T47D (cell line): Measurements from ENCODE around the gene PUM2.
"Not testable (repeated sequence)": the region's sequence is repeated elsewhere in the genome, so short reads cannot be mapped to it uniquely, and the experiment has no call there.

ENCODE experiments used
- DNase-seq, 2 experiments: peaks; one replicate each; pipeline versions ENCODE4 v3.0.0 to v3.0.0-alpha.2; 2011 to 2012; ENCODE audit warnings: low read depth in 1 of 2, low spot score in 1 of 2
- JUND ChIP-seq: IDR thresholded peaks from 2 replicates; pipeline ENCODE4 v1.6.1; 2012; ENCODE audit warnings: low read depth
- in situ Hi-C: cut with HindIII; loops from 2 replicates; pipeline ENCODE4 v1.10.0; 2016; ENCODE audit warnings: low sequenced_read_pairs, low pct_unique_long_range_greater_than_20kb

The PUM2 gene

DNA sequence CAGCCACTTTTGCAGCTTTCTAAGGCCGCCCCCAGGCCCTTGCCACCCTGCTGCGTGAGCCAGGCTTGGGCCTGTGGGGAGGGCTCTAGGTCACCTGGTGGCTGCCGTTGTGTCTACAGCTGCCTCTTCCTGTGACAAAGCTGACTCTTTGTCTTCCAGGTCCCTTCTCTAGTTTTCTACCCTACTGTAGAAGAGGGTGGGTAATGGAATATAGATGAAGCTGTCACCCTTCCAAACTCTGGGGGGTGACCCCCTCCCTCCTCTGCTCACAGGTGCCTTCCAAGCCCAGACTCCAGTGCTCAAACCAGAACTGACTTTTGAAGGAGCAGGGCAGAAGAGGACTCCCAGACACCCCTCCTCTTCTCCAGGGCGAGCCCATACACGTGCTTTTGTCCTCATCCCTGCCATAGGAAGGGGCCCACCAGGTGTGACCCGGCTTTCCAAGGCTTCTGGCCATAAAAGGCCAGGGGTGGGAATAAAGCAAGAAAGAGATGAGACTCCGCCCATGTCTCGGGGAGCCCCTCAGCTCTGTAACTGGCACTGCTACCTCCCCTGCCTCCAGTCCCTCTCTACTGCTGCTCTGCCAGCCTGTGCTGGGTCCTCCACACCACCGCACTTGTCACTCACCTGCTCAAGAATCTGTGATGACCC lies 107.8 kb downstream of the PUM2 start:
- DNase-seq: peak in 1 of 2 experiments; percentile 33
- in situ Hi-C loops: no loop called here
- TF ChIP-seq JUND: no peak

DNA sequence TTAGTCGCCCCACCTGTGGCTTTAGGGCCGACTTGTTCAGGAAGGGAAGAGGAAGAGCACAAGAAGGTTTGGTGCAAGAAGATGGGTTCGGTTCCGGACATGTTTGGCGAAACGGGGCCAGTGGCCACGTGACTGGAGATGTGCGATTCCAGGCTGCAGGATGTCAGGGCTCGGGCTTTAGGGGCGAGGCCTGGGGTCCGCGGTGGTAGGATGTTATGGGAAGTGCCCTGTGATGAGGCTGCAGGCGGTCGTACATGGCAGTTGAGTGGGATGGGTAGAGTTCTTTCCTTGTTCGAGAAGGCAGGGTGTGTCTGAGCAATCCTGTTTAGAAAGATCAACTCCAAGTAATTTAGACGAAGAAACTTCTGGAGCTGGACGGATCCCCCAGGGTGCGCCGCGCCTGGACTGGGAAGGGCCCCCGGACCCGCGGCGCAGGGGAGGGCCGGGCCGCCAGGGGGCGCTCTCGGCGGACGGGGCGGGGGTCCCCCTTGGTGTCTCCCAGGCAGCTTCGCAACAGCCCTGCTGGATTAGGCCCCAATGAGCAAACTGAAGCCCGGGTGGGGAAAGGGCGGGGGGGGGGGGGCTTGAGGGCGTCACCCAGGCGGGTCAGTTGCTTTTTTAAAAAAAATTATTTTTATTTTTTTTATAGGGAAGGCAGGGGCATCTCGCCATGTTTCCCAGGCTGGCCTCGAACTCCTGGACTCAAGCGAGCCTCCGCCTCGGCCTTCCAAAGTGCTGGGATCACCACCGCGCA lies 108.5 kb downstream of the PUM2 start:
- TF ChIP-seq JUND: no peak
- in situ Hi-C loops: no loop called here
- no peak for DNase-seq

DNA sequence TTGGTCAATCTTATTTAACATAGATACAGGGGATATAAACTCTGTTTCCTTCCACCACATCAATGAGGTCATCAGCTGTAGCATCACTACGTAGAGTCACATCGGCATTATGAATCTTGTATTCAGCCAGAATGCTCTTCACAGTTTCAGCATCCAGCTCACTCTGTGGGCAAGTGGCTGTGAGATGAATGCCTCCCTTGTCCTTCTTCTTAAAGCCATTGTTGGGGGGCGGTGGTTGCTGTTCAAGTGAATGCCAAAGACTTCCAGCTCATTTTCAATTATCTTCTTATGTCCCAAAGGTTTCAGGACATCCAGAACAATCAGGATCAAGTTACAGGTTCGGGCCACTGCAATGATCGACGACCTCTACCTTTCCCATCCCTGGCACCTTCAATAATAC lies 110.4 kb downstream of the PUM2 start:
- DNase-seq, in situ Hi-C loops: not testable (repeated sequence)

DNA sequence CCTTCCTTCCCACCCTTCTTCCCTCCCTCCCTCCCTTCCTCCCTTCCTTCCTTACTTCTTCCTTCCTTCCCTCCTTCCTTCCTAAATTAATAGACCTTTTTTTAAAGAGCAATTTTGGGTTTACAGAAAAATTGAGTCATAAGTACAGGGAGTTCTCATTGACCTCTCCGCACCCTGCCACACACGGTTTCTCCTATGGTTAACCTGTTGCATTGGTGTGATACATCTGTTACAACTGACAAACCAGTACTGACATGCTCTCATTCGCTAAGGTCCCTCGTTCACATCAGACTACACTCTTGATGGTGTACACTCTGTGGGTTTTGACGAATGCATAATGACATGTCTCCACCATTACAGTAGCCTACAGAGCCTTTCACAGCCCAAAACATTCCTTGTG lies 114.1 kb downstream of the PUM2 start:
- TF ChIP-seq JUND: no peak
- in situ Hi-C loops: no loop called here
- DNase-seq: no peak

DNA sequence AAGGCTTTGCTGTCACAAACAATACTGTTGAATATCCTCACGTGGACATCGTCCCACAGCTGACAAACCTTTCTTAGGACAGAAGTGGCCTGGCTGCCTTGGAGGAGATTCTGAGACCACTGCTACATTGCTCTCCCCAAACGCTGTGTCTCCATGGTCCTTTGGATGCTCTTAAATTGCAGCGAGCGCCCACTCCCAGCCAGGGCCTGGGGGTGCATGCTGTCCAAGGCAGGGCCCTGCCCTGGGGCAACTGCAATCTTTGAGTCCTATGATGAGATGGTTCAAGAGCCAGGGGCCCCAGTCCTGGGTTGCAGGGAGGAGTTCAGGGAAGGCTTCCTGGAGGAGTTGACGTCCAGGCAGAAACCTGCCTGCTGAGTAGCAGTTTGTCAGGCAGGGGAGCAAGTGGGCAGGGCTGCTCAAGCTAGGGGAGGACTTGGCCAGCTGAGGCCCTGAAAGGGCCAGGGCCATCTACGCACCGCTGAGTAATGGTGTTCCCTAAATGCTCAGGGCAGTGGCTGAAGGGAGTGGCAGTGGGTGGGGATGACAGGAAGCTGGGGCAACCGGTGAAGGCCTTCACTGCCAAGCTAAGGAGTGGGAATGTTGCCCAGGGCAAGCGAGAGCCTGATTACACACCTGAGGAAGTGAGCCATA lies 114.9 kb downstream of the PUM2 start:
- no peak for DNase-seq
- in situ Hi-C loops: no loop called here
- TF ChIP-seq JUND: no peak

DNA sequence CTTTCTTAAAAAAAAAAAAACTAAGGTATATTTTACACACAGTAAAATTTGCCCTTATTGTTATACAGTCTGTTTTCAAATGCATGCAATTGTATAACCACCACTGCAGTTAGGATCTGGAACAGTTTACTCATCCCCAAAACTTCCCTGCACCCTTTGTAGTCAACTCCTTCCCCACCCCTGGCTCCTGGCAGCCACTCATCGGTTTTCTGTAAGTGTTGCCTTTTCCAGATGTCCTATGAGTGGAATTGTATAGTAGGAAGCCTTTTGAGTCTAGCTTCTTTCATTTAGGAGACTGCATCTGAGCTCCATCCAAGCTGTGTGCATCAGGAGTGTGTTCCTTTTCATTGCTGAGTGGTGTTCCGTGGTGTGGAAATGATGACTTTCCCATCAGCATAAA lies 116.0 kb downstream of the PUM2 start:
- DNase-seq, in situ Hi-C loops: not testable (repeated sequence)

DNA sequence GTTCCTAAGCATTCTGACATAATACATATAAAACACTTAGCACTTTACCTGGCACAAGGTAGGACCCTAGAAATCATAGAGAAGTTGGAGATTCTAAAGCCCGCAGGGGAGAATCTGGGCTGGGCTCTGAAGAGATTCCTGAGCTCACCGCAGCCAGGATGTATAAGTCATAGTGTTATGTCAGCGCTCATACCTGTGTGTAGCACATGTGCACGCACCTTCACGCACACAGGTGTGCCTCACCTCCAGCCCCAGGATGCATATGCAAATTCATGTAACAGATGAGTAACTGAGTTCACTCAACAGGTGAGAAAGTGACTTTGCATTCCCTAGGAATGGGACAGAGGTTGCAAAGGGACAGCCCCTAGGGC lies 117.8 kb downstream of the PUM2 start:
- in situ Hi-C loops: no loop called here
- TF ChIP-seq JUND: no peak
- DNase-seq: peak in 1 of 2 experiments; percentile 86

DNA sequence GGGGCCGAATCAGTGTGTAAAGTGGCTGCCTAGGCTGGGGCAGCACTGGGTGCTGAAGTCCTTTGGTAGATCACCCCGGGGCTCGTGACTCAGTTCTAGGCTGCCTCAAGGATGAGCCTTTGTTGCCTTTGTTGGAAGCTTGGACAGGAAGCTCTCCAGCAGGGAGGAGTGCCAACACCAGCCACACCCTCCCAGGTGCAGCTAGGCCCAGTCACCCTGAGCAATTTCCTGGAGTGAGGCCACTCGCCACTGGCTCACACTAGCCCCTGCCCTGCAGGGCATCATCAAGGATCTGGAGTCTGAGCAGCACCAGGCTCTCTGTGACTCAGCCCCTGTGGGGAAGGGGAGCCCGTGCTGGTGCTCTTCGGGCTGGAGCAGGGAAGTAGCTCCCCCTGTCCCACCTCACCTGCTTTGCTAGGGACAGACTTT lies 119.0 kb downstream of the PUM2 start:
- TF ChIP-seq JUND: no peak
- in situ Hi-C loops: no loop called here
- DNase-seq: peak in 1 of 2 experiments; percentile 88

DNA sequence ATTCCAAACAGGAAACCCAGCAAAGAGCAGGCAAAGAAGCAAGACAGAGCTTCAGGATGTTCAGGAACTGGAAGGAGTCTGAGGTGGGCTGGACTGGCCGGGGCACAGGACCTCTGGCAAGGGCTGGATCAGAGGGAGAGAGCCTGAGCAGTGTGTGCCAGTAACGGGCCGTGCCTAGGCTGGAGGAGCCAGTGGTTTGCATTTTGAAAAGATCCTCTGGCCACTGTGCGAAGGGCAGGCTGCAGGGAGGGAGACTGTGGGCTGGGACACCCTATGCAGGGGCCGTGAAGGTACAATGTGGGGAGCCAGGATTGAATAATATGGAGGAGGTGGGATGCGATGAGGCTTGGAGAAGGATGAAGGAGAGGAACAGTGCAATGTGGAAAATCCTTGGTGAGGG lies 119.5 kb downstream of the PUM2 start:
- DNase-seq: no peak
- in situ Hi-C loops: no loop called here

DNA sequence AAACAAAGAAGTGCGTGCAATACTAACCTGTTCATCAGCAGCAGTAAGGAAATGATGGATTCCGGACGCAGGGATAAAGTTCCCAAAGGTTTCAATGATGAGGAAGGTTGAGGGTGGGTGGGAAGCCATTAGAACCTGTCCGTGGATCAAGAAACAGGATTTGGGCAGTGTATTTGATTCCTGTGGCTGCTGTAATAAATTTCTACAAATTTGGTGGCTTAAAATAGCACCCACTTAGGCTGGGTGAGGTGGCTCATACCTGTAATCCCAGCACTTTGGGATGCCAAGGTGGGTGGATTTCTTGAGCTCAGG lies 120.6 kb downstream of the PUM2 start:
- in situ Hi-C loops: no loop called here
- TF ChIP-seq JUND: no peak
- DNase-seq: no peak

More for the DNA sequence above, 119.5 kb downstream of the PUM2 start:
- TF ChIP-seq JUND: no peak

DNA sequence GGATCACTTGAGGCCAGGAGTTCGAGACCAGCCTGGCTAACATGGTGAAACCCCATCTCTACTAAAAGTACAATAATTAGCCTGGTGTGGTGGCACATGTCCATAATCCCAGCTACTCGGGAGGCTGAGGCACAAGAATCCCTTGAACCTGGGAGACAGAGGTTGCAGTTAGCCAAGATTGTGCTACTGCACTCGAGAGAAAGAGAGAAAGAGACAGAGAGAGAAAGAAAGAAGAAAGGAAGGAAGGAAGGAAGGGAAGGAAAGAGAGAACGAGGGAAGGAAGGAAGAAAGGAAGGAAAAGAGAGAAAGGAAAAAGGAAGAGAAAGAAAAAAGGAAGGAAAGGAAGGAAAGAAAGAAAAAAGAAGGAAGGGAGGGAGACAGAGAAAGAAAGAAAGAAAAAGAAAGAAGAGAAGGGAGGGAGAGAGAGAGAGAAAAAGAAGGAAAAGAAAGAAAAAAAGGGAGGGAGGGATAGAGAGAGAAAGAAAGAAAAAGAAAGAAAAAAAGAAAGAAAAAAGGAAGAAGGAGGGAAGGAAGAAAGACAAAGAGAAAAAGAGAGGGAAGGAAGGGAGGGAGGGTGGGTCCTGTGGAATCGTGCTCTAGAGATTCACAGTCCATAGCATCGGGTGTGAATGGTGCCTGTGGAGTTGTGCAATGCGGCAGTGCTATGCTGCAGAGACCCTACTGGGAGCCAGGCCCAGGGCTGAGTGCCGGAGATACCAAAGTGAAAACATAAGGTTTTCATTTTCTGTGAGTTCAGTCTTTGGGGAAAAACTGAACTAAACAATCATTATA lies 121.1 kb downstream of the PUM2 start:
- no peak for DNase-seq
- in situ Hi-C loops: no loop called here

DNA sequence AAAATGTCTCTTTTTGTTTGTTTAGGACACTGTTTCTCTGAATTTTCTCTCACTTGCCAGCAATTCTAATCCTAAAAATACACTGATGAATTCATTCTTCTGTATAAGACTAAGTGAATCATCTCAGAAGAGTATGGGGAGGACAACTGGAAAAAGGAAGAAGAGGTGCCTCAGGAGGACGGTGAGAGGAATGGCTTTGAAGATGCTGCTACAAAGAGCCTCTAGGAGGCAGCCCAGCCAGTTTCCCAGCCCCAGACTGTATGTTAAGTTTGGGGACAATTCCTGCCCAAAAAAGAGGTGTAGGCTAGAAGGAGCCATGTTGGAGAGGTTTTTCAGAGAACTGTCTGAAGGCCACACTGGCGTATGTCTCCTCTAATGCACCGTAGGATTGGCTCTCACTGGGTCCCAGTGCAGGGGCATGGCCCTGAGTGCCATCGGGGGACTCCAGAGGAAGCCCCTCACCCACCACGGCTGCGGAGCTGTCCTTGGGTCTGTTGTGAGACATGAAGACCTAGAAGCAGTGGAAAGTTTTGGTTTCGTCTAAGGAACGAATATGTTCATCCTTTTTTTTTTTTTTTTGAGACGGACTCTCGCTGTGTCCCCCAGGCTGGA lies 122.6 kb downstream of the PUM2 start:
- in situ Hi-C loops: no loop called here
- no peak for TF ChIP-seq JUND
- no peak for DNase-seq

More for the DNA sequence above, 121.1 kb downstream of the PUM2 start:
- no peak for TF ChIP-seq JUND
